Measurements from ENCODE around the gene CFAP52. TPM values are rescaled to one million over a fixed set of nuclear protein-coding genes. Genes with fewer than 3 reads are reported as not detected.

The CFAP52 gene
- total RNA-seq, 3 donors from 2014 or later = 0.66 TPM; not detected in 2

GRCh38 chr17:9615486-9615885 lies 39.0 kb downstream of the CFAP52 start:
- intact Hi-C loops (cut with DNase I; ENCODE audit: low total_unique reads) = no loop called here
- no peak for DNase-seq (ENCODE audit: low spot score in 2 of 2)
- Histone ChIP-seq H3K36me3 (no peaks in the 10 kb centered on the region), H3K4me1 (no peaks in the 10 kb centered on the region), H3K27me3 (no peaks in the 10 kb centered on the region), H3K9me3 (no peaks in the 10 kb centered on the region), H3K27ac (no peak overlapping the region), H3K4me3 (no peak overlapping the region)
- no peak for TF ChIP-seq CTCF (IDR thresholded peaks at IDR 0.05)
- no peak for TF ChIP-seq POLR2A (IDR thresholded peaks at IDR 0.05)
- TF ChIP-seq POLR2AphosphoS5 (IDR thresholded peaks at IDR 0.05) = no peak

GRCh38 chr17:9622961-9623360 lies 46.5 kb downstream of the CFAP52 start:
- peaks cover 0 to 30% of the 10 kb centered on the region in 2 donors for H3K9me3 ChIP-seq
- no peak for DNase-seq (ENCODE audit: low spot score in 2 of 2)
- no peak overlapping the region for H3K27ac ChIP-seq
- H3K4me3 ChIP-seq = no peak overlapping the region
- H3K36me3 ChIP-seq = no peaks in the 10 kb centered on the region
- no peaks in the 10 kb centered on the region for H3K27me3 ChIP-seq
- intact Hi-C loops (cut with DNase I; ENCODE audit: low total_unique reads) = no loop called here
- no peaks in the 10 kb centered on the region for H3K4me1 ChIP-seq
- TF ChIP-seq POLR2A (IDR thresholded peaks at IDR 0.05) (no peak), POLR2AphosphoS5 (IDR thresholded peaks at IDR 0.05) (no peak), CTCF (IDR thresholded peaks at IDR 0.05) (no peak)

GRCh38 chr17:9628509-9628908 lies 52.1 kb downstream of the CFAP52 start:
- DNase-seq (ENCODE audit: low spot score in 2 of 2) = no peak
- H3K4me3 ChIP-seq = no peak overlapping the region
- no peak overlapping the region for H3K27ac ChIP-seq
- TF ChIP-seq POLR2AphosphoS5 (IDR thresholded peaks at IDR 0.05) (no peak), CTCF (IDR thresholded peaks at IDR 0.05) (no peak), POLR2A (IDR thresholded peaks at IDR 0.05) (no peak)
- no peaks in the 10 kb centered on the region for H3K4me1 ChIP-seq
- no peaks in the 10 kb centered on the region for H3K36me3 ChIP-seq
- peaks cover 0 to 17% of the 10 kb centered on the region in 2 donors for H3K9me3 ChIP-seq
- intact Hi-C loops (cut with DNase I; ENCODE audit: low total_unique reads) = no loop called here
- no peaks in the 10 kb centered on the region for H3K27me3 ChIP-seq

- intact Hi-C loops (cut with DNase I; ENCODE audit: low total_unique reads) = no loop called here
- H3K36me3 ChIP-seq = no peaks in the 10 kb centered on the region
- peaks cover 0 to 3% of the 10 kb centered on the region in 2 donors for H3K9me3 ChIP-seq
- TF ChIP-seq POLR2AphosphoS5 (IDR thresholded peaks at IDR 0.05) = no peak
- TF ChIP-seq POLR2A (IDR thresholded peaks at IDR 0.05) = no peak
- no peak for TF ChIP-seq CTCF (IDR thresholded peaks at IDR 0.05)
- no peaks in the 10 kb centered on the region for H3K4me1 ChIP-seq
- H3K27me3 ChIP-seq = no peaks in the 10 kb centered on the region
- H3K27ac ChIP-seq = no peak overlapping the region
- no peak for DNase-seq (ENCODE audit: low spot score in 2 of 2)
- no peak overlapping the region for H3K4me3 ChIP-seq
These were observed 56.3 kb downstream of the CFAP52 start for GRCh38 chr17:9632741-9633140.

GRCh38 chr17:9635340-9635739 lies 58.9 kb downstream of the CFAP52 start:
- no peak overlapping the region for H3K27ac ChIP-seq
- peaks cover 0 to 4% of the 10 kb centered on the region in 2 donors for H3K9me3 ChIP-seq
- H3K27me3 ChIP-seq = no peaks in the 10 kb centered on the region
- no peaks in the 10 kb centered on the region for H3K4me1 ChIP-seq
- no peak overlapping the region for H3K4me3 ChIP-seq
- no peak for TF ChIP-seq POLR2AphosphoS5 (IDR thresholded peaks at IDR 0.05)
- TF ChIP-seq POLR2A (IDR thresholded peaks at IDR 0.05) = no peak
- TF ChIP-seq CTCF (IDR thresholded peaks at IDR 0.05) = no peak
- intact Hi-C loops (cut with DNase I; ENCODE audit: low total_unique reads) = no loop called here
- H3K36me3 ChIP-seq = no peaks in the 10 kb centered on the region
- DNase-seq (ENCODE audit: low spot score in 2 of 2) = no peak
